Activated CD4-positive, alpha-beta T cell treated with anti-CD3 and anti-CD28 coated beads for 1 hour (primary cell): ENCODE data around the gene PROKR2.

Experiments used
- DNase-seq: peaks from one replicate; pipeline ENCODE4 v3.0.0-alpha.2; 2020

PROKR2 gene

DNA sequence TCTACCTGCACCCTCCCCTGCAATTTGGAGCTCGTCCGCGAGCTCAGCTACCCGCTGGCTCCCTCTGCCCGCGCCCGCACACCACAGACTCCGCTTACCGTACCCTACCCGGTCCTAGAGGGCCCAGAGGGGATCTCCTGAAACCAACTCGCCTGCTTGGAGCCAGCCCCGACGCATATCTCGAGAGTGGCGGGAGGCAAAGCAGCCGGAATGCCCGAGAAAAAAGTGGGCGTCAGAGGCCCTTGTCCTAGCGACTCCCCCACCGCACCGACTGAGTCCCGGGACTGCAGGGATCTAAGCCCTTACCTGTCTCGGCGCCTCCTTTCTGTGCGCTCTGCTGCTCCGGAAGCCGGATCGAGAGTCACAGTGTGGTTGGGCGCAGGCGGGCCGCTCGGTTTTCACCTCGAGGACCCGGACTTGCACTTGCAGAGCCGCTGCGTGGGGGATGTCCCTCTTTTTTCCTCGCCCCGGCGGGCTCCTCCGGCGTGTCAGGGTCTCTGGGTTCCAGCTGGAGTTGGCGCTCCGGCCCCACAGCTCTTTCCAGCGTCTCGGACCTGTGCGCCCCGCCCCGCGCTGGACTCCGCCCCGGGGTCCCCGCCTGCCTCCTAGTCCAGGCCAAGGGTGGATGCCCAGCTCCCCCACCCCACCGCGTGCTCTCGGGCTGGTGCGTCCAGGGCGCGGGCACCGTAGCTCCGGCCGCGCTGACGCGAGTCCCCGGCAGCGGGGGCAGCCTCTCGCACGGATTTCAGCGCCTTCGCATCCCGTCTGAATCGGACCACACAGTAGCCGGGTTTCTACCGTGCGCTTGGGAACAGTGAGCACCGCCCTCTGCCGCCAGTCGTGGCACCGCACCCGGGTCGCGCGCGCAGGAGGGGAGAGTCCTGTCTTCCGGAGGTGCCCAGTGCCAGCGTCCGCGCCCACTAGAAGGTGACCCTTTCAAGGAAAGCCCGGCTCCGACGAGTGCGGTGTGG, at the start of gene PROKR2:
Gene PROKR2 (minus strand): TSS at position 767 of the 971 bp plus-strand sequence. CDS start 2,585 bp downstream, outside the sequence.
- DNase-seq, result no peak

DNA sequence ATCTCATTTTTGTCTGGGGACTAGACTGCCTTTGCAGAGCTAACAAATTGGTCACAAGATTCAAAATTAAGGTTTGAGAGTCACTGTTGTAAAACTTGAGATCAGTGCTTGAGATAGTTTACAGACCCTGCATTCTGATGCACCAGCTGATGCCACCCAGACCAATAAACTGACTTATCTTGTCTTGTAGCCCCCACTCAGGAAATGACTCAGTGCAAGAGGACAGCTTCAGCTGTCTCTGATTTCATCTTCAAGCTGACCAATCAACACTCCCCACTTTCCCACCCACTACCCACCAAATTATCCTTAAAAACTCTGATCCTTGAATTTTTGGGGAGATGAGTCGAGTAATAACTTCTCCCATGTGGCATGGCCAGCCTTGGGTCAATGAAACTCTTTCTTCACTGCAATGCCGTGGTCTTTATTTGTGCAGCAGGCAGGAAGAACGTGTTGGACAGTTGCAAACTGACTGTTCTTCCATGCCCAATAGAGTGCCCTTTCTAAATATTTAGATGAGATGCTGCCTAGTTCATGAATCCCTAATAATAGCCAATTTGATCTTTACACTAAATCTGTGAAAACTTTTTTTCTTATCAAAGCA, 48.3 kb upstream of the PROKR2 start:
- no peak for DNase-seq

DNA sequence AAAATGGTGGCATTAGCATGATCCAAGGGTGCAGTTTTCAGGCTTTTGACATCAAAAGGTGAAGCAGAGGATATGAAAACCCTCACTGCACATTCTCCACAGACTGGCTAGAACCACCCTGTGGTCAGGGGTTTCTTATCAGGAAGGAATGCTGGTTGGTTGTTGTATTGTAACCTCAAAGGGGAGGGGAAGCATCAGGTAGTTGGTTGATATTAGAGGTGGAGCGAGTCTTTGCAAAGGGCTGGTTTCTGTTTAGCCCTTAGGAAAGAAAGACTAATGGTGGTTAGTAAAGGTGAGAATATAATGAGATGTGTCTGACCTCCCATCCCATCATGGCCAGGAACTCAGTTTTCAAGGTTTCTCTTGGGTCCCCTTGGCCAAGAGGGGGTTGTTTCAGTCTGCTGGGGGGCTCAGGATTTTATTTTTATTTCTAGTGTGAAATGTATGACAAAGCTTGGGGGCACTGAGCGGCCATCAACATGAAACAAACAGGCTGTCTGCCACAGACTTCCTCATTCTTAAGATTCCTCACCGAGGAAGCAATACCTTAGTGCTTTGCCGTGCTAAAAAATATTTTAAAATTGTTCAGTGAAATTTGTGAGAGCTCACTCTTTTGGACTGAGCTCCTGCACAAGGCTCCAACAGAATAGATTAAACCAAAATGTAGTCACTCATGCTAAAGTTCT, 47.5 kb upstream of the PROKR2 start:
- DNase-seq, result no peak

- DNase-seq, result no peak
Measured at GRCh38 chr20:5362771-5363170, 46.0 kb upstream of the PROKR2 start.

DNA sequence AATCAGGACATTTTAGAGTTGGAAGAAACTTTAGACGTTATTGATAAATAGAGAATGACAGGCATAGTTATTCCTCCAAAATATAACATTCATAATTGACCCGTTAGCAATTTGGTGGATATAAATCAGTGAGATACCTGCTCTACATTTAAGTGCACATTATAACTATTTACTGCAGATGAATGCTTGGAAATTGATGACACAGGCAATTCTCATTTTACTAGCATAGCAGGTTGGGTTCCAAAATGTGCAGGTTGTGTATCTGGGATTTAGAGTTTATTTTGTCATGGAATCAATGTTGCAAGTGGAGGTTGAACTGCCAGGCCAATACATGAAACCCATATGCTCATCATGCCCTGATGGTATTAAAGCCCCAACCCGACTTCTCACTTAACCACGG, 44.4 kb upstream of the PROKR2 start:
- DNase-seq, result no peak

DNA sequence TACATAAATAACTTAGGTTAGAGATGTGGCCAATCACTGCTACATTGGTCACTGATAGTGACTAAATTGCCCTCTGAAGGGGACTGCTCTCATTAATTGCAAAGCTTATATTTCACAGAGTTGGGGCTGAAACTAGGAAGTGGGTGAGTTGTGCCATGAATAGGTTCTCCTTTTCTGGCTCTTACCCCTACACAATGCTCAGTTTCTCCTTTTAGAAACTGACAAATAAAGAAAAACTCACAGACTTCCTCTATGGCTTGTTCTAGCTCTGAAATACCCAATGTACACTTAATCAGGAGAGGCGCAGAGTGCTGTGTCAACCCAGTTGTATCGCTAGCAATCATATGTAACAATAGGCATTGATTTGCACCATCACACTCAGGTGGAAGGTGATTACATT, 41.2 kb upstream of the PROKR2 start:
- no peak for DNase-seq

GRCh38 chr20:5356941-5357340, 40.2 kb upstream of the PROKR2 start:
- DNase-seq, result no peak

DNA sequence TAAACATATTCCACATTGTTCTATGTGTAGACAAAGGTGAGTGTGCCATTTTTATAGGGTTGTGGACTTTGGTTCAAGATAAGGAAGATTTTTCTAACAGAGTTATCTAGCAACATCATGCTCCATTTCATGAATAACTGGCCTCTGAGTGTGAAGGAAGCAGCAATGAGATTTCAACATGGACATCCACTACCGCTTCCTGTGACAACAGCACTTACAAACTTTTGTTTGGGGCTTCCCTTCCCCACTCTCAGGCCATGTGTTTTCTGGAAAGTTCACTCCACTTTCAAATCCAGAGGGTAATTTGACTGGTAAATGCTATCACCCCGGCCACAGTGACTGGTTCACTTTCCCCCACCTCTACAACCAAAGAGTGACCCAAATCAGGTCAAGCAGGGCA, 38.1 kb upstream of the PROKR2 start:
- DNase-seq, result no peak

DNA sequence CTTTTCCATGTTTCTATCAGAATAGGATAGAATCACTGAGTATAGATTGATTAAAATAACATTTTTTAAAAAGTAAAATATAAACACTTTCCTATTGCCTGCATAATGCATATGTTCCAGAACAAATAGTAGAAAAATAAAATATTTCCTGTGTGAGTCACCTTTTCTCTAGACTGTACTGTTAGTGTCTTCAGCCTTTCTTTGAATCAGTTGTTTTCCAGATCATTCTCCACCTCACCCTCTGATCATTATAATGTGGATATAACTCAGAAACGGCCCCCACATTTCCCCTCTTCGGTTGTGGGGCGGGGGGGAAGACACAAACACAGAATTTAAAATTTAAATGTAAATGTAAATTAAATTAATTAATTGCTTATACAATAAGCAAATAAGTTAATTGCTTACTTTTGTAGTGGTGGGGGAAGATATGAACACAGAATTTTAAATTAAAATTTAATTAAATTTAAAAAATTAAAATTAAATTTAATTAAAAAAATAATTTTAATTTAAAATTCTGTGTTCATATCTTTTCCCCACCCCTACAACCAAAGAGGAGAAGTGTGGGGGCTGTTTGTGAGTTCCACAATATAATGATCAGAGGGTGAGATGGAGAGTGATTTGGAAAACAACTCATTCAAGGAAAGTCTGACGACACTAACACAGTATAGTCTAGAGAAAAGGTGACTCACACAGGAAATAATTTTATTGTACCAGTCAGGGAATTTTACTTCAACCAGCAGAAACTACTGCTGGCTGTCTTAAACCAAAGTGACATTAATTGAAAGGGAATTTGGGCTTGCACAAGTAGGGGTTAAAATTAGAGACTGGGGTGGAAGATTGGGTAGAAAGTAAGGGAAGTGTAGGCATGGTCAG, 37.1 kb upstream of the PROKR2 start:
- DNase-seq, result no peak

DNA sequence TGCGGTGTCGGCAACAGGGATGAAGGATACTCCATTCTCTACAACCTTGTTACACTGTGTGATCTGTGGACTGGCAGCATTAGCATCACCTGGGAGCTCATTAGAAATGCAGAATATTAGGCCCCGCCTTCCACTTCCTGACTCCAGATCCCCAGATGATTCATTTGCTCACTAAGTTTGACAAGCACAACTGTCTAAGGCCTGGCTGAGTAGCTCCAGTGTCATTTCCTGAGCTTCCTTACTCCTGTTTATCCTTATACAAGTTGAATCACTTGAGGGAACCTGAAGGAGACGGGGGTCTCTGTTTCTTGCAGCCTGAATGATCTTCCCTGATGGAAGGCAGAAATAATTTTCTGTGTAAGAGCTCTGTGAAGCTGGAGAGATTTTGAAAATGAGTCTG, 32.7 kb upstream of the PROKR2 start:
- DNase-seq, result no peak

- no peak for DNase-seq
Measured at GRCh38 chr20:5342021-5342420, 25.3 kb upstream of the PROKR2 start.

DNA sequence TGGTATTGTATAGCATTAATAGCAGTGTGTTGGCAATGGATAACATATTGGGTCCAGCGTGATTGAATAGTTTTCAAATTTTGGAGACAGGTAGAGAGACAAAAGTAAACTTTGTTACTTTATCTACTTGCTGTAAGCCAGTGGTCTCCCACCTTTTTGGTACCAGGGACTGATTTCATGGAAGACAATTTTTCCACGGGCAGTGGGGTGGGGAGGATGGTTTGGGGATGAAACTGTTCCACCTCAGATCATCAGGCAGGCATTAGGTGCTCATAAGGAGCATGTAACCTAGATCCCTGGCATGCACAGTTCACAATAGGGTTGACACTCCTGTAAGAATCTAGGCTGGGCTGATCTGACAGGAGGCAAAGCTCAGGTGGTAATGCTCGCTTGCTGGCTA, 14.6 kb upstream of the PROKR2 start:
- DNase-seq, result no peak

GRCh38 chr20:5328268-5328667, 11.5 kb upstream of the PROKR2 start:
- DNase-seq, result no peak

- DNase-seq, result no peak
Measured at GRCh38 chr20:5327356-5327755, 10.6 kb upstream of the PROKR2 start.

DNA sequence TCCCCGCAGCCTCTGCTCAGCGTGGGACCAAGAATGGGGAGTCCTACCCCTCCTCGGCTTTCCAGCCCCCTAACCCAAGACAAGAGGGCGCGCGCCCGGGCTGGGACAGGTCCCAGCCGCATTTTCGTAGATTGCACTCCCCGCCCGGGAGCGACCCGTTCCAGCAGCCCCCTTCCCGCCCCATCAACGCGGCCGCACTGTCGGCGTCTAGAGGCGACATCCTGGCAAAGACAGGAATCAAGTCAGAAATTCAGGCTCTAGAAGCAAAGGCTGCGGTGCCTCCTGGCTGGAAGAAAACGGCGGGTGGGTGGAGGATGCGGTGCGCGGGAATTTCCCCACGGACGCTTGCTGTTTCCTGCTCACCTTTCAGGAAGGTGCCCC, 957 bp downstream of the PROKR2 start:
- no peak for DNase-seq

DNA sequence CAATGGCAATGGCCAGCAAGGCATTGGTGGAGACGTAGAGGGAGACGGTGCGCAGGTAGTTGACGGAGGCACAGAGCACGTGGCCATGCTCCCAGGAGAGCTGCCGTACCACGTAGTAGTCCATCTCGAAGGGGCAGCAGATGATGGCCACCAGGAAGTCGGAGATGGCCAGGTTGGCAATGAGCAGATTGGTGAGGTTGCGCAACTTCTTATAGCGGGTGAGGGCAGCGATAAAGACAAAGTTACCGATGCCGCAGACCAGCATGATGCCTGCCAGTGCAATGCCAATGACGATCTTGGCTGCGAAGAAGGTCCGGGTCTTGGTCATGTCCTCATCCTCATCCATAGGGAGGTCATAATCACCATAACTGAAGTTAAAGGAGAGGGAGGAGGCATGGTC, 2.8 kb downstream of the PROKR2 start:
- no peak for DNase-seq

DNA sequence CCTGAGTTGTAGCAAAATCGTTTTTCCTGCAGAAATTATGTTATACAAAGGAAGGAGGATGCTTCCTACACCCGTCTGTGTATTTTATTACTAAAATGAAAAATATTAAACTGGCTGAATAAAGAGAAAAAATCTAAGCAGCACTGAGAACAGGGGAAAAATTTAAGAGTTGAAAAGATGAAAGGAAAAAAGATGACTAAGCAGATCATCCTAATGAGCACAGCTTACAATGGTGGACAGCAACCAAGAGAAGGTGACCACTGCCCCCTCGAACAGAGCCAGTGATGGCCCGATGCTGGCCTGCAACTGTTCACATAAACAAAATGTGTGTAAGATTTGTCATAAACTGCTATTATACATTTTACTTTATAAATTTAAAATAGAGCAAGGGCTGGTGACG, 4.2 kb downstream of the PROKR2 start:
- no peak for DNase-seq

GRCh38 chr20:5309971-5310370, 6.8 kb downstream of the PROKR2 start:
- no peak for DNase-seq

DNA sequence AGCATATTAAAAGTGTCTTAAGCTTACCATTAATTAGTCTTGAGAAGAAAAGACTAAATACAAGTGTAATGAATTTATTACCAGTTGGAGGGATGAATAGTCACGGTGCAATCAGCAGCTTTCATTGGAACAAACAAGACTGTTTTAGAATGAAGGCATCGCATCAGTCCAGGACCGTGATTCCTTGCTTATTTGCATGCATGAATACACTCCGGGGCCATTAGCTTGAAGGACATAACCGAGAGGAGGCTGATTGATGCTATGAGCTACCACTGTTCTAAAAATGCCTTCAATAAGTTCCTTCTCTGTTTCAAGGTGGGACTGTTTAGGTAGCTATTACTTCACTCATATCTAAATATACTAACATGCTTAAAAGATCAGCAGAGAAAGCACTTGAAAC, 17.9 kb downstream of the PROKR2 start:
- DNase-seq, result no peak

GRCh38 chr20:5297280-5298004, 19.3 kb downstream of the PROKR2 start:
- no peak for DNase-seq

GRCh38 chr20:5290596-5290995, 26.2 kb downstream of the PROKR2 start:
- no peak for DNase-seq

DNA sequence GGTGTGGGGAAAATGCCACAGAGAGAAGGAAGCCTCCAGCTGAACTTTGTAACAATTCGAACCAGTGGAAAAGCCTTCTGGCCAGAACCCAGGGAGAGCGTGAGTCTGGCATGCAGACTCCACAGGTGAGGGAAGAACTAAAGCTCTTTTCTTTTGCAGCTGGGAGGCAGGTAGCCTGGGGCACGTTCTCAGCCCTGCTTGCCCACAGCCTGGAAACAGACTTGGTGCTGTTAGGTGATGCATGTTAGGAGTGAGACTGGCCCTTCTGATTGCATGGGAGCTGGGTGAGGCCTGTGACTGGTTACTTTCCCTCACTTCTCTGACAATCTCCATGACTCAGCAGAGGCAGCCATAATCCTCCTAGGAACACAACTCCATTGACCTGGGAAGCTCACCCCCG, 34.2 kb downstream of the PROKR2 start:
- DNase-seq, result no peak
